ENCODE data around the gene HOGA1.

The HOGA1 gene

DNA sequence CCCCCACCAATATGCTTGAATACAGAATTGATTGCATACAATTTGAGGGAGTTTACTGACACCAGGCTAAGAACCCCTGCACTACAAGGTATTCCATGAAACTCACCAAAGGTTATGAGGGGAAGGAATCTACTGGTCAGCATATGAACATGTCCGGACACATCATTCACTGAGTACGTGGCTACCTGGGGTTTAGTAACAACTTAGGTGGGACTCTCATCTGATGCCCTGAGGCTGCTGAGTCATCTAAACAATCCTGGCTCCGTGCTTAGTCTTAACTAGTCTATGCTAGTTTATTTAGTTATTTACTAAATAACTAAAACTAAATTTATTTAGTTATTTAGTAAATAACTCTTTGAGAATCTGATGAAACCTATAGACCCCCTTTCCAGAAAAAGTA, 67.6 kb downstream of the HOGA1 start:
- DNase-seq: no peak

- no peak for DNase-seq
Measured at GRCh38 chr10:97656777-97657176, 72.6 kb downstream of the HOGA1 start.

- no peak for DNase-seq
Measured at GRCh38 chr10:97659589-97659988, 75.4 kb downstream of the HOGA1 start.
